DOHH2 (cell line): ENCODE results near the gene TSC22D3.

Experiments used
- CTCF ChIP-seq: fragments of 200-600 bp; sonication (generic); IDR thresholded peaks from one replicate; pipeline ENCODE4 v1.5.1; 2014; ENCODE audit warnings: antibody characterized with exemption, mild to moderate bottlenecking, low read depth, low read length; ENCODE audit not compliant: poor library complexity, severe bottlenecking
- EZH2phosphoT487 ChIP-seq: fragments of 200-600 bp; sonication (generic); IDR thresholded peaks from 2 replicates; pipeline ENCODE4 v1.6.1; 2017; ENCODE audit warnings: borderline replicate concordance, mild to moderate bottlenecking, antibody characterized with exemption, low read length, moderate library complexity, mixed read lengths

DNA sequence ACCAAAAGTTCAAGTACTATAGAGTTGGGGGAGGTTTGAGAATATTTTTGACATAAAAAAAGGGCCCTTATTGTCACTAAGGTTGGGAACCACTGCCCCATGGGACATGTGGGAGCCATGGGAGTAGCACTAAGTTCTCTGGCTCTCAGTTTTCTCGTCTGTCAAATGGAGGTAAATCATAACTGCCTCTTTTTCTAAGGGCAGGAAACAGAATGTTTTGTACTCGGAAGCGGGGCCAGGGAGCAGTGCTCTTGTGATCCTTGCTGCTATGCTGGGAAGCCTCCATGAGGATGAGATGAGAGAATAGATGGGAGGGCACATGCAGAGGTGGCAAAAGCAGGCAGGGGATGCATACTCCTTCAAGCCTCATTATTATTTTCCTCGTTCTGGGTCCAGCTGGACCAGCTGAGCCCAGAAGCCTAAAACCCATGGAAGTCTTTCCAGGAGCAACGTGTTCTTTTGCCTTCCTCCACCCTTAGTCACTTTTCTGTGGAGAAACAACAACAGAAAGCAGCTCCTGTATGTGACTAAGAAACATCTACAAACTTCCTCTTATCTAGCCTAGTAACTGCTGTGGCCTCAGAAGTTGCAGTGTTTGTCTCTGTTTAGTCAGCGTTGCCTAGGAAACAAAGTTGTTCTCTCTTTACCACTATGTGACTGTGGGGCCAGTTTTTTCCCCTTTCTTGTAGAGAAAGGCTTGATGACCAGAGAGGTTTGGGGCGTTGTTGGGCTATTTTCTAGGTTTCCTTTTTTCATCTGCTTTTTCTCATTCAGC is 64.8 kb downstream of the TSC22D3 start:
- TF ChIP-seq CTCF (no peak), EZH2phosphoT487 (no peak)
